DOHH2 (cell line): Measurements from ENCODE around the gene SLC22A2.

Experiments used
- EZH2phosphoT487 ChIP-seq: fragments of 200-600 bp; sonication (generic); IDR thresholded peaks from 2 replicates; pipeline ENCODE4 v1.6.1; 2017; ENCODE audit warnings: borderline replicate concordance, mild to moderate bottlenecking, antibody characterized with exemption, low read length, moderate library complexity, mixed read lengths
- TF ChIP-seq, protein P1 (sequence below): fragments of 200-600 bp; sonication (generic); IDR thresholded peaks from one replicate; pipeline ENCODE4 v1.5.1; 2014; ENCODE audit warnings: antibody characterized with exemption, mild to moderate bottlenecking, low read depth, low read length; ENCODE audit not compliant: poor library complexity, severe bottlenecking

DNA sequence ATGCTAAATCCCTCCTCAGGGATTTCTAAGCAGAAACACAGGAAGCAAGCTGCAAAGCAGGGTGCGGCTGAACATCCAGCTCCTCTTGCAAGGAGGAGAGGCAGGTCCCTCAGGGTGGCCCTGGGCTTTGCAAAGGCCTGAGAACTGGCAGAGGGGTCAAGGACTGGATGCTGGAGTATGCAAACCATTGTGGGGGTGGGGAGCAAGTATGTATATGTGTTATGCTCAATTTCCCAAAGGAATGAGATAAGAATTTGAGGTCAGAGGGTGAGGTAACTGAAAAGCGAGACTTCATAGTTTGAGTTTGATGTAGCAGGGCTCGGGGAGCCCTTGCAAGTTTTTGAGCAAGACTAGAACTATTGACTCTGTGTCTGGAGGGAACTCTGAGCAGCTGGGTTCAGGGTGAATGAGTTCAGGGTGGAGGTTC lies 11.2 kb downstream of the SLC22A2 start:
- TF ChIP-seq, protein P1, sequence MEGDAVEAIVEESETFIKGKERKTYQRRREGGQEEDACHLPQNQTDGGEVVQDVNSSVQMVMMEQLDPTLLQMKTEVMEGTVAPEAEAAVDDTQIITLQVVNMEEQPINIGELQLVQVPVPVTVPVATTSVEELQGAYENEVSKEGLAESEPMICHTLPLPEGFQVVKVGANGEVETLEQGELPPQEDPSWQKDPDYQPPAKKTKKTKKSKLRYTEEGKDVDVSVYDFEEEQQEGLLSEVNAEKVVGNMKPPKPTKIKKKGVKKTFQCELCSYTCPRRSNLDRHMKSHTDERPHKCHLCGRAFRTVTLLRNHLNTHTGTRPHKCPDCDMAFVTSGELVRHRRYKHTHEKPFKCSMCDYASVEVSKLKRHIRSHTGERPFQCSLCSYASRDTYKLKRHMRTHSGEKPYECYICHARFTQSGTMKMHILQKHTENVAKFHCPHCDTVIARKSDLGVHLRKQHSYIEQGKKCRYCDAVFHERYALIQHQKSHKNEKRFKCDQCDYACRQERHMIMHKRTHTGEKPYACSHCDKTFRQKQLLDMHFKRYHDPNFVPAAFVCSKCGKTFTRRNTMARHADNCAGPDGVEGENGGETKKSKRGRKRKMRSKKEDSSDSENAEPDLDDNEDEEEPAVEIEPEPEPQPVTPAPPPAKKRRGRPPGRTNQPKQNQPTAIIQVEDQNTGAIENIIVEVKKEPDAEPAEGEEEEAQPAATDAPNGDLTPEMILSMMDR, result no peak
- TF ChIP-seq EZH2phosphoT487, result no peak
